Stimulated activated naive CD8-positive, alpha-beta T cell treated with anti-CD3 and anti-CD28 coated beads, Interleukin-15, Interleukin-2, amounts not matched to agents 100 ng/mL and 50 ng/mL, for 24 hours (primary cell): ENCODE results near the gene WNT5B.
"Not testable (repeated sequence)": the region's sequence is repeated elsewhere in the genome, so short reads cannot be mapped to it uniquely, and the experiment has no call there.

Source experiments
- H3K27ac Mint-ChIP-seq: one replicate; pipeline ENCODE4 v1.8.0; 2021; ENCODE audit warnings: mild to moderate bottlenecking, mixed read lengths
- H3K27me3 Mint-ChIP-seq: one replicate; pipeline ENCODE4 v1.8.0; 2021; ENCODE audit warnings: mixed read lengths
- H3K36me3 Mint-ChIP-seq: one replicate; pipeline ENCODE4 v1.8.0; 2021; ENCODE audit warnings: low read depth, mixed read lengths
- H3K4me1 Mint-ChIP-seq: one replicate; pipeline ENCODE4 v1.8.0; 2021; ENCODE audit warnings: low read depth, mixed read lengths
- H3K4me3 Mint-ChIP-seq: one replicate; pipeline ENCODE4 v1.8.0; 2021; ENCODE audit warnings: mild to moderate bottlenecking, mixed read lengths
- H3K9me3 Mint-ChIP-seq: one replicate; pipeline ENCODE4 v1.8.0; 2021; ENCODE audit warnings: mixed read lengths

WNT5B gene

GRCh38 chr12:1666215-1666614 lies 37.2 kb downstream of the WNT5B start:
- Mint-ChIP-seq H3K27me3 (no peaks in the 10 kb centered on the region), H3K9me3 (no peaks in the 10 kb centered on the region), H3K4me3 (no peak overlapping the region), H3K4me1 (peaks cover 55% of the 10 kb centered on the region), H3K36me3 (no peaks in the 10 kb centered on the region), H3K27ac (no peak overlapping the region)

GRCh38 chr12:1666685-1667162 lies 37.7 kb downstream of the WNT5B start:
- H3K9me3 Mint-ChIP-seq = no peaks in the 10 kb centered on the region
- no peak overlapping the region for H3K4me3 Mint-ChIP-seq
- peaks cover 52% of the 10 kb centered on the region for H3K4me1 Mint-ChIP-seq
- H3K36me3 Mint-ChIP-seq = no peaks in the 10 kb centered on the region
- no peaks in the 10 kb centered on the region for H3K27me3 Mint-ChIP-seq
- H3K27ac Mint-ChIP-seq = peak overlapping the region; percentile 85

- Mint-ChIP-seq H3K27me3 (no peaks in the 10 kb centered on the region), H3K36me3 (no peaks in the 10 kb centered on the region), H3K4me3 (peak overlapping the region; percentile 34), H3K9me3 (no peaks in the 10 kb centered on the region), H3K27ac (peak overlapping the region; percentile 63), H3K4me1 (peaks cover 44% of the 10 kb centered on the region)
Observed at GRCh38 chr12:1668833-1669543, 40.0 kb downstream of the WNT5B start.

- H3K27ac Mint-ChIP-seq = no peak overlapping the region
- H3K36me3 Mint-ChIP-seq = no peaks in the 10 kb centered on the region
- H3K27me3 Mint-ChIP-seq = no peaks in the 10 kb centered on the region
- no peaks in the 10 kb centered on the region for H3K9me3 Mint-ChIP-seq
- no peak overlapping the region for H3K4me3 Mint-ChIP-seq
- H3K4me1 Mint-ChIP-seq = peaks cover 32% of the 10 kb centered on the region
Observed at GRCh38 chr12:1670358-1671268, 41.6 kb downstream of the WNT5B start.

GRCh38 chr12:1676043-1676442 lies 47.0 kb downstream of the WNT5B start:
- no peaks in the 10 kb centered on the region for H3K36me3 Mint-ChIP-seq
- H3K4me1 Mint-ChIP-seq = no peaks in the 10 kb centered on the region
- H3K27ac Mint-ChIP-seq = no peak overlapping the region
- H3K9me3 Mint-ChIP-seq = no peaks in the 10 kb centered on the region
- no peaks in the 10 kb centered on the region for H3K27me3 Mint-ChIP-seq
- H3K4me3 Mint-ChIP-seq = no peak overlapping the region

GRCh38 chr12:1680804-1681492 lies 51.9 kb downstream of the WNT5B start:
- H3K27me3 Mint-ChIP-seq = no peaks in the 10 kb centered on the region
- H3K4me1 Mint-ChIP-seq = no peaks in the 10 kb centered on the region

GRCh38 chr12:1681493-1681807 lies 52.4 kb downstream of the WNT5B start:
- H3K36me3 Mint-ChIP-seq = no peaks in the 10 kb centered on the region
- H3K27me3 Mint-ChIP-seq = no peaks in the 10 kb centered on the region
- H3K27ac Mint-ChIP-seq = no peak overlapping the region
- no peak overlapping the region for H3K4me3 Mint-ChIP-seq
- no peaks in the 10 kb centered on the region for H3K9me3 Mint-ChIP-seq
- H3K4me1 Mint-ChIP-seq = no peaks in the 10 kb centered on the region

More at GRCh38 chr12:1680804-1681492, 51.9 kb downstream of the WNT5B start:
- Mint-ChIP-seq H3K36me3 (no peaks in the 10 kb centered on the region), H3K9me3 (no peaks in the 10 kb centered on the region), H3K4me3 (no peak overlapping the region), H3K27ac (no peak overlapping the region)

GRCh38 chr12:1688086-1688710 lies 59.2 kb downstream of the WNT5B start:
- peaks cover 5% of the 10 kb centered on the region for H3K36me3 Mint-ChIP-seq
- no peaks in the 10 kb centered on the region for H3K27me3 Mint-ChIP-seq
- peaks cover 40% of the 10 kb centered on the region for H3K4me1 Mint-ChIP-seq
- no peak overlapping the region for H3K4me3 Mint-ChIP-seq
- no peak overlapping the region for H3K27ac Mint-ChIP-seq
- no peaks in the 10 kb centered on the region for H3K9me3 Mint-ChIP-seq

GRCh38 chr12:1690578-1691122 lies 61.6 kb downstream of the WNT5B start, which contains the start of gene ADIPOR2:
Gene ADIPOR2, plus strand, starts transcription at chr12:1691070. Its CDS starts 63,274 bp downstream, at chr12:1754344.
- Mint-ChIP-seq H3K27me3 (no peaks in the 10 kb centered on the region), H3K36me3 (peaks cover 13% of the 10 kb centered on the region), H3K9me3 (no peaks in the 10 kb centered on the region), H3K4me1 (peaks cover 59% of the 10 kb centered on the region), H3K27ac (peak within 1 kb of the TSS; percentile 99), H3K4me3 (peak within 1 kb of the TSS; percentile 93)

- Mint-ChIP-seq H3K4me3 (peak overlapping the region; percentile 93), H3K27ac (peak overlapping the region; percentile 91), H3K4me1 (peaks cover 66% of the 10 kb centered on the region), H3K9me3 (no peaks in the 10 kb centered on the region), H3K27me3 (no peaks in the 10 kb centered on the region), H3K36me3 (peaks cover 18% of the 10 kb centered on the region)
Observed at GRCh38 chr12:1691123-1692007, 62.3 kb downstream of the WNT5B start.

- peak overlapping the region; percentile 91 for H3K27ac Mint-ChIP-seq
- H3K4me1 Mint-ChIP-seq = peaks cover 75% of the 10 kb centered on the region
- H3K9me3 Mint-ChIP-seq = no peaks in the 10 kb centered on the region
- no peaks in the 10 kb centered on the region for H3K27me3 Mint-ChIP-seq
- peak overlapping the region; percentile 93 for H3K4me3 Mint-ChIP-seq
- H3K36me3 Mint-ChIP-seq = peaks cover 18% of the 10 kb centered on the region
Observed at GRCh38 chr12:1692226-1692625, 63.2 kb downstream of the WNT5B start.

- no peak overlapping the region for H3K27ac Mint-ChIP-seq
Observed at GRCh38 chr12:1692895-1693610, 64.0 kb downstream of the WNT5B start.

GRCh38 chr12:1695097-1695496 lies 66.1 kb downstream of the WNT5B start:
- not testable (repeated sequence) for H3K9me3 Mint-ChIP-seq, H3K4me3 Mint-ChIP-seq, H3K27me3 Mint-ChIP-seq, H3K27ac Mint-ChIP-seq
- Mint-ChIP-seq H3K4me1 (peaks cover 84% of the 10 kb centered on the region), H3K36me3 (peaks cover 24% of the 10 kb centered on the region)

More at GRCh38 chr12:1692895-1693610, 64.0 kb downstream of the WNT5B start:
- Mint-ChIP-seq H3K36me3 (peaks cover 18% of the 10 kb centered on the region), H3K4me1 (peaks cover 83% of the 10 kb centered on the region), H3K27me3 (no peaks in the 10 kb centered on the region), H3K4me3 (peak overlapping the region; percentile 62), H3K9me3 (no peaks in the 10 kb centered on the region)
